22Rv1 (cell line): ENCODE results near the gene PDLIM3.

Source experiments
- H3K27ac ChIP-seq: fragments of 450-650 bp; 2 replicates; pipeline ENCODE4 v1.5.1; 2017
- ZFX ChIP-seq: fragments of 450-650 bp; IDR thresholded peaks from 2 replicates; pipeline ENCODE4 v1.6.1; 2017; ENCODE audit warnings: antibody characterized with exemption, borderline replicate concordance
- TF ChIP-seq, protein P1 (sequence below): fragments of 450-650 bp; IDR thresholded peaks from 2 replicates; pipeline ENCODE4 v1.5.1; 2017; ENCODE audit warnings: mild to moderate bottlenecking

The PDLIM3 gene

DNA sequence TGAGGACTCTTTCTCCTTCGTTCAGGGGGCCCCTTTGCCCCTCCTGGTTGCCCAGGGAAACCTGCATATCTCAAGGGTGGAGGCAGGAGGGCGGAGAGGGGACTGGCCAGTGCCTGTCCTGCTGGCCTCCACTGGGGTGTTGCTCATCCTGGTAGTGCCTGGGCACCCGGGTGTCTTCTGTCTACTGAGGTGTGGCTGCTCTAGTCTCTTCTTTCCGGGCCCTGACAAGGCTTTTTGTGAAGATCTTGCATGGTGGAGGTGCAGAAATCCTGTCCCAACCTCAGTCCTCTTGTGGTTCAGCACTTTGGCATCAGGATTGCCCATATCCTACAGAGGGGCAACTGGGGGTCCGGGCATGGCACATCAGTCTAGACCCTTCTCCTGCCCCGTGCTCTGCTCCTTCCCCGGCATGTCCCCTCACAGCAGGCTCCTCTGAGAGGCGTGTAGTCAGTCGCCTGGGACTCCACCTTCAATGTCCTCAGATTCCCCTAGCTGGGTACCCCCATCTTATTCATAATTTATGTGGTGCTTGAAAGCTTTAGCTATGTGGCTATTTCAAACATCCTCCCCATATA lies 65.6 kb downstream of the PDLIM3 start:
- no peak for TF ChIP-seq ZFX
- TF ChIP-seq, protein P1, sequence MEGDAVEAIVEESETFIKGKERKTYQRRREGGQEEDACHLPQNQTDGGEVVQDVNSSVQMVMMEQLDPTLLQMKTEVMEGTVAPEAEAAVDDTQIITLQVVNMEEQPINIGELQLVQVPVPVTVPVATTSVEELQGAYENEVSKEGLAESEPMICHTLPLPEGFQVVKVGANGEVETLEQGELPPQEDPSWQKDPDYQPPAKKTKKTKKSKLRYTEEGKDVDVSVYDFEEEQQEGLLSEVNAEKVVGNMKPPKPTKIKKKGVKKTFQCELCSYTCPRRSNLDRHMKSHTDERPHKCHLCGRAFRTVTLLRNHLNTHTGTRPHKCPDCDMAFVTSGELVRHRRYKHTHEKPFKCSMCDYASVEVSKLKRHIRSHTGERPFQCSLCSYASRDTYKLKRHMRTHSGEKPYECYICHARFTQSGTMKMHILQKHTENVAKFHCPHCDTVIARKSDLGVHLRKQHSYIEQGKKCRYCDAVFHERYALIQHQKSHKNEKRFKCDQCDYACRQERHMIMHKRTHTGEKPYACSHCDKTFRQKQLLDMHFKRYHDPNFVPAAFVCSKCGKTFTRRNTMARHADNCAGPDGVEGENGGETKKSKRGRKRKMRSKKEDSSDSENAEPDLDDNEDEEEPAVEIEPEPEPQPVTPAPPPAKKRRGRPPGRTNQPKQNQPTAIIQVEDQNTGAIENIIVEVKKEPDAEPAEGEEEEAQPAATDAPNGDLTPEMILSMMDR, result no peak
- H3K27ac ChIP-seq, result no peak overlapping the region

DNA sequence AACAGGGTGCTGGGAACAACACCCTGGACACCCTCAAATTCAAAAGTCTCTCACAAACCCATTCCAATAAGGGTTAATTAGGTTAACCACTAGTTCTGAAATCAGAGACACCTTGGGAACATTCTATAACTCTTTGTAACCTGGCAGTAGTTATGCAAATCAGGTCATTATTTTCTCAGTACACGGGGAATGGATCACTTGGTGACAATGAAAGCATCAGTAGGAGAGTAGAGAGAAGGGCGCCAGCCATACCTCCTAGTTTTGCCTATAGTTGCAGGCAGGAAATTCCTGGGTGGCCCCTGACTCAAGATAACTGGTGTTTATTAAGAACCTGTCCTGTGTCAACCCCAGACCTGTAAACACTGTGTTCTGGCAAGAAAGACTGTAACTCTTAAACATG lies 66.3 kb downstream of the PDLIM3 start:
- H3K27ac ChIP-seq, result no peak overlapping the region
- TF ChIP-seq ZFX, result no peak
- TF ChIP-seq, protein P1, result no peak

DNA sequence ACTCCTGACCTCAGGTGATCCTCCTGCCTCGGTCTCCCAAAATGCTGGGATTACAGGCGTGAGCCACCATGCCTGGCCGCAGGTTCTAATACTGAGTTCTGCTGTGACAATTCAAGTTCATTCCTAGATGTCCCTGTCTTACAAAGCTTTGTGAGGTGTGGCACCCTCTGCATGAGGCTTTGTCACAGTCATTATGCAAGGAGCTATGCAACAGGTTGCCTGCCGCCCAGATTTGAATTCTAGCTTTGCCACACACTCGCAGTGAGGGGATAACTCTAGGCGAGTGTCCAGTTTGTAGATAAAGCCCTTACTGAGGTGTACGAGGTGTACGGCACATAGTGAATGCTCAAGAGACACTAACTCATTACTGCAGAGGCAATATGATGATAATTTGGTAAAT lies 67.3 kb downstream of the PDLIM3 start:
- TF ChIP-seq, protein P1, result no peak
- no peak for TF ChIP-seq ZFX
- no peak overlapping the region for H3K27ac ChIP-seq

DNA sequence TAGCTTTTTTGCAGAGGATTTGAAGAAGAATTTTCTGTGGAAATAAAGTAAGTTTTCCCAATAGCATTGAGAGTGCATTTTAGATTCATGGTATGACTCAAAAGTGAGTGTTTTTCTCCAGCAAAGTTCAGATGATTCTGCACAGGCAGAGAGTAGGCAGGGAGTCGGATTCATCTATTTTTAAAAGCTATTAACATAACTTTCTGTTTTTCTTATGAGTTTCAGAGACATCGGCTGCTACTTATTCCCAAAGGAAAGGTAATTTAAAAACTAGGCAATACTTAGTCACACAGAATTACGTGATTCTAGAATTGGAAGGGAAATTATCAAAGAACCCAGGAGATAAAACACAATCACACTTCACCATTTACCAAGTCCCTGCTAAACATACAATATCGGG lies 68.2 kb downstream of the PDLIM3 start:
- TF ChIP-seq, protein P1, result no peak
- TF ChIP-seq ZFX, result no peak
- H3K27ac ChIP-seq, result no peak overlapping the region

DNA sequence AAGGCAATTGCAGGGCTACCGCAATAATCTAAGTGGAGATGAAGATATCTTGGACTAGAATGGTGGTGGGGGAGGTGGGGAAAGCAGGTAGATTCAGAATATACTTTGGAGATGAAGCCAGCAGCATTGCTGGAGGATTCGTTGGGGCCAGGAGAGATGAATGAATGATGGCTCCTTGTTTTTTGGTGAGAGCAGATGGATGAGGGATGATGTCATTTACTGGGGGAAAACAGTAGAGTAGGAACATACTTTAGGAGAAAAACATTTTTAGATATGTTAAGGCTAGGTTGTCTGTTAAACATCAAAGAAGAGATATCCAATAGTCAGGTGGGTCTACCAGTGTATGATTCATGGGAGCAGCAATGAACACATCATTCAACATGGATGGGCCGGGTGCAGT lies 69.6 kb downstream of the PDLIM3 start:
- TF ChIP-seq ZFX, result no peak
- TF ChIP-seq, protein P1, result no peak
- H3K27ac ChIP-seq, result no peak overlapping the region

DNA sequence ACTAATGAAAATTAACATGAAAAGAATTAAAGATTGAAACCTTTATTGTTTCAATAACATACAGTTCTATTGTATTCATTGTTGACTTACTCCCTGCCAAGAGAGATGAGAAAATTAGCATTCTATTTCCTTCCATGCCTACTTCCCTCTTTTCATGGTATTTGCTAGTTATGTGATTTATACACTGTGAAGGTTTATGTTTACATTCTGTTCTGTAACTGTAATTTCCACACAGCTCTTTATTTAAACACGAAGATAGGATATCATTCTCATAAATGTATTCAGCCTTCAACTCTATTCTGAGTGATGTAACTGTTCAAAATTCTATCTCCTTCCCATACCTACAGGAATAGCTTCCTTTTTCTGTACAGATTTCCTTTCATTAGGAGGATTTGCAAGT lies 70.4 kb downstream of the PDLIM3 start:
- H3K27ac ChIP-seq, result no peak overlapping the region
- TF ChIP-seq, protein P1, result no peak
- TF ChIP-seq ZFX, result no peak

DNA sequence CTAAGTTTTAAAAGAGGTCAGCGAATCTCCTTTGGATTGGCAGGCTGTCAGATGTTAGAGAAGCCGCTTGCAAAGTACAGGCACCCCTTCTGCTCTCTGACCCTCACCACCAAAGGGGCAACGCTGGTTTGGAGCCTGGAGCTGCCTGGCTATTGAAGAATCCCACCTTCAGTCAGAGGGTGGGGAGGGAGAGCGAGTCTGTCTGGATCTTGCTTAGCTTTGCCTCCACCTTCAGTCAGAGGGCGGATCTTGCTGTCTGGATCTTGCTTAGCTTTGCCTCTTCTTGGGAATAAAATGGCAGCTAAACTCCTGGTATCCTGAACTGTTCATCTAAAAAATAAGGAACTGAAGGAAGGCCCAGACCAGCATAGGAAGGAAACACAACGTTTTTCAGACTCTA lies 71.1 kb downstream of the PDLIM3 start:
- H3K27ac ChIP-seq, result no peak overlapping the region
- TF ChIP-seq, protein P1, result no peak
